Stimulated activated CD4-positive, alpha-beta T cell treated with anti-CD3 and anti-CD28 coated beads, Interleukin-4, amount 100 ng/mL, for 1 hour (primary cell): ENCODE data around the gene FAM111A.

Experiments used
- DNase-seq: peaks from one replicate; pipeline ENCODE4 v3.0.0-alpha.2; 2020

Gene FAM111A

GRCh38 chr11:59181746-59182456 is 39.2 kb downstream of the FAM111A start:
- no peak for DNase-seq

GRCh38 chr11:59182457-59183151 is 39.9 kb downstream of the FAM111A start:
- DNase-seq: peak; percentile 26

GRCh38 chr11:59183771-59184170 is 41.1 kb downstream of the FAM111A start:
- DNase-seq: no peak

- DNase-seq: no peak
Measured at GRCh38 chr11:59184691-59185339, 42.2 kb downstream of the FAM111A start.

GRCh38 chr11:59185386-59185945 is 42.8 kb downstream of the FAM111A start:
- no peak for DNase-seq

- peak; percentile 58 for DNase-seq
Measured at GRCh38 chr11:59186130-59186594, 43.5 kb downstream of the FAM111A start.

GRCh38 chr11:59187035-59187434 is 44.4 kb downstream of the FAM111A start:
- DNase-seq: no peak

- no peak for DNase-seq
Measured at GRCh38 chr11:59187587-59187986, 44.9 kb downstream of the FAM111A start.

GRCh38 chr11:59188954-59189353 is 46.3 kb downstream of the FAM111A start:
- DNase-seq: no peak

GRCh38 chr11:59189986-59190385 is 47.3 kb downstream of the FAM111A start:
- DNase-seq: no peak

GRCh38 chr11:59191095-59191494 is 48.4 kb downstream of the FAM111A start:
- DNase-seq: no peak

GRCh38 chr11:59191890-59192289 is 49.2 kb downstream of the FAM111A start:
- DNase-seq: no peak

GRCh38 chr11:59192446-59193020 is 49.9 kb downstream of the FAM111A start:
- no peak for DNase-seq

- DNase-seq: no peak
Measured at GRCh38 chr11:59193587-59194130, 51.0 kb downstream of the FAM111A start.

- DNase-seq: no peak
Measured at GRCh38 chr11:59195586-59195985, 52.9 kb downstream of the FAM111A start.

GRCh38 chr11:59196777-59197176 is 54.1 kb downstream of the FAM111A start:
- DNase-seq: no peak

GRCh38 chr11:59197991-59198390 is 55.3 kb downstream of the FAM111A start:
- DNase-seq: no peak

GRCh38 chr11:59198726-59199125 is 56.1 kb downstream of the FAM111A start:
- DNase-seq: no peak

- DNase-seq: peak; percentile 25
Measured at GRCh38 chr11:59199546-59200422, 57.1 kb downstream of the FAM111A start.

- no peak for DNase-seq
Measured at GRCh38 chr11:59200423-59200746, 57.7 kb downstream of the FAM111A start.

- DNase-seq: no peak
Measured at GRCh38 chr11:59201353-59201752, 58.7 kb downstream of the FAM111A start.
